Colonic mucosa (tissue), 4 donors: ENCODE data around the gene RAD51B. TPM values are rescaled to one million over a fixed set of nuclear protein-coding genes. Genes with fewer than 3 reads are reported as not detected.

ENCODE experiments used
- DNase-seq: peaks from one replicate; pipeline ENCODE4 v3.0.0-alpha.2; 2020
- H3K27ac ChIP-seq: fragments of 200-600 bp; one replicate; pipeline ENCODE4 v1.8.0; 2021
- H3K27me3 ChIP-seq: fragments of 200-600 bp; one replicate; pipeline ENCODE4 v1.8.0; 2021
- H3K36me3 ChIP-seq: fragments of 200-600 bp; one replicate; pipeline ENCODE4 v1.8.0; 2021
- H3K4me1 ChIP-seq: fragments of 200-600 bp; one replicate; pipeline ENCODE4 v1.8.0; 2021; ENCODE audit warnings: mild to moderate bottlenecking
- H3K4me3 ChIP-seq: fragments of 200-600 bp; one replicate; pipeline ENCODE4 v1.8.0; 2021
- H3K9ac ChIP-seq, 2 donors: one replicate each; pipeline ENCODE4 v1.7.0; 2013; ENCODE audit warnings: control low read depth in 2 of 2, low read depth in 2 of 2, low read length in 2 of 2
- H3K9me3 ChIP-seq: fragments of 200-600 bp; one replicate; pipeline ENCODE4 v1.8.0; 2021
- CTCF ChIP-seq: fragments of 200-600 bp; IDR thresholded peaks from one replicate; pipeline ENCODE4 v1.8.0; 2022; ENCODE audit warnings: antibody characterized with exemption, mild to moderate bottlenecking
- intact Hi-C: fragments of 100-400 bp; cut with DNase I; formaldehyde crosslinking; loops from one replicate; pipeline ENCODE4 v1.14.1; 2022
- total RNA-seq, 2 donors: library from RNA; stranded (reverse); fragmentation: NEBNext Ultra II Directional in 1 of 2; extraction: Animal tissue kit (Norgen Biotek cat#: 25700) in 1 of 2; gene quantifications; one replicate each; pipeline ENCODE4 v1.2.1, GENCODE V29; 2021
- donor health status: healthy.
- donor health status: DM: no; HTN: no; CAD: no.
- donor health status: DM: no; HTN: no; CAD: no.

The RAD51B gene
- total RNA-seq, 2 donors from 2014 or later, result 12.7 to 22.0 TPM

GRCh38 chr14:68482772-68483395 lies 663.3 kb downstream of the RAD51B start:
- H3K27me3 ChIP-seq, result no peaks in the 10 kb centered on the region
- H3K9ac ChIP-seq, result no peak overlapping the region
- no peaks in the 10 kb centered on the region for H3K4me1 ChIP-seq
- no peaks in the 10 kb centered on the region for H3K36me3 ChIP-seq
- no peak for DNase-seq
- no peaks in the 10 kb centered on the region for H3K9me3 ChIP-seq
- no peak for TF ChIP-seq CTCF
- no peak overlapping the region for H3K4me3 ChIP-seq
- H3K27ac ChIP-seq, result no peak overlapping the region
- intact Hi-C loops, result no loop called here

GRCh38 chr14:68486033-68486732 lies 666.6 kb downstream of the RAD51B start:
- no peak for TF ChIP-seq CTCF
- Histone ChIP-seq H3K9ac (no peak overlapping the region), H3K9me3 (no peaks in the 10 kb centered on the region), H3K36me3 (no peaks in the 10 kb centered on the region), H3K4me1 (no peaks in the 10 kb centered on the region), H3K27me3 (no peaks in the 10 kb centered on the region), H3K27ac (no peak overlapping the region), H3K4me3 (no peak overlapping the region)
- no peak for DNase-seq
- intact Hi-C loops, result no loop called here

- Histone ChIP-seq H3K4me1 (no peaks in the 10 kb centered on the region), H3K27me3 (no peaks in the 10 kb centered on the region), H3K9me3 (no peaks in the 10 kb centered on the region), H3K27ac (no peak overlapping the region), H3K36me3 (no peaks in the 10 kb centered on the region), H3K9ac (no peak overlapping the region), H3K4me3 (no peak overlapping the region)
- intact Hi-C loops, result no loop called here
- DNase-seq, result no peak
- TF ChIP-seq CTCF, result no peak
Observed at GRCh38 chr14:68486809-68487208, 667.2 kb downstream of the RAD51B start.

- no peak overlapping the region for H3K27ac ChIP-seq
- intact Hi-C loops, result no loop called here
Observed at GRCh38 chr14:68487805-68488590, 668.4 kb downstream of the RAD51B start.

More at GRCh38 chr14:68487805-68488590, 668.4 kb downstream of the RAD51B start:
- Histone ChIP-seq H3K27me3 (no peaks in the 10 kb centered on the region), H3K36me3 (no peaks in the 10 kb centered on the region), H3K4me3 (no peak overlapping the region), H3K4me1 (no peaks in the 10 kb centered on the region), H3K9ac (no peak overlapping the region), H3K9me3 (no peaks in the 10 kb centered on the region)
- TF ChIP-seq CTCF, result no peak
- no peak for DNase-seq
